GM23248 (cell line): ENCODE measurements around the gene DDB1.

Experiments
- EZH2 ChIP-seq: fragments of 200-600 bp; sonication (generic); IDR thresholded peaks from 2 replicates; pipeline ENCODE4 v1.6.1; 2018; ENCODE audit warnings: antibody characterized with exemption, mild to moderate bottlenecking; ENCODE audit not compliant: insufficient read depth, poor library complexity, severe bottlenecking
- EZH2phosphoT487 ChIP-seq: fragments of 200-600 bp; sonication (generic); IDR thresholded peaks from 2 replicates; pipeline ENCODE4 v1.6.1; 2018; ENCODE audit warnings: antibody characterized with exemption, moderate library complexity, mild to moderate bottlenecking, low read depth; ENCODE audit not compliant: insufficient read depth

DNA sequence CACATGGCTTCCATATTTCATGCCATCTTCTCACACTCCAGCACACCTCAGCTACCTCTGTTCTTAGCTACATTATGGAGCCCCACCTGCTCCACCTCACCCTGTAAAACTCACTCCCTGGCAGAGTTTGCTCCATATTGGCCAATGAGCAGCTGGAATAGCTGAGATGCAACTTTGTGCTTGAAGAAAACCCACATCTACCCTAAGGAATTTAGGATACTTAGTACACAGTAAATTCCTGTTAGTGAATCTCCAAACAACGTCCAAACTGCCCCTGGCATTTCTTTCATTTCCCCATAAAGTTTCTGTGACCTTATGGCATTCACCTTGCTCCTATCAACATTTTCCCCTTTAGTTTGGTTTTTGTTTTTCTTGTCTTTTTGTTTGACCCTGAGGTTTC is 35.6 kb downstream of the DDB1 start:
- TF ChIP-seq EZH2 (no peak), EZH2phosphoT487 (no peak)
